SW480 (cell line): ENCODE data around the gene HMGCL.
A peak's percentile ranks its signal among the peaks of the same experiment; 100 is the strongest.

Experiments
- DNase-seq: peaks from one replicate; pipeline ENCODE4 v3.0.0-alpha.2; 2016; ENCODE audit warnings: low spot score

HMGCL gene

DNA sequence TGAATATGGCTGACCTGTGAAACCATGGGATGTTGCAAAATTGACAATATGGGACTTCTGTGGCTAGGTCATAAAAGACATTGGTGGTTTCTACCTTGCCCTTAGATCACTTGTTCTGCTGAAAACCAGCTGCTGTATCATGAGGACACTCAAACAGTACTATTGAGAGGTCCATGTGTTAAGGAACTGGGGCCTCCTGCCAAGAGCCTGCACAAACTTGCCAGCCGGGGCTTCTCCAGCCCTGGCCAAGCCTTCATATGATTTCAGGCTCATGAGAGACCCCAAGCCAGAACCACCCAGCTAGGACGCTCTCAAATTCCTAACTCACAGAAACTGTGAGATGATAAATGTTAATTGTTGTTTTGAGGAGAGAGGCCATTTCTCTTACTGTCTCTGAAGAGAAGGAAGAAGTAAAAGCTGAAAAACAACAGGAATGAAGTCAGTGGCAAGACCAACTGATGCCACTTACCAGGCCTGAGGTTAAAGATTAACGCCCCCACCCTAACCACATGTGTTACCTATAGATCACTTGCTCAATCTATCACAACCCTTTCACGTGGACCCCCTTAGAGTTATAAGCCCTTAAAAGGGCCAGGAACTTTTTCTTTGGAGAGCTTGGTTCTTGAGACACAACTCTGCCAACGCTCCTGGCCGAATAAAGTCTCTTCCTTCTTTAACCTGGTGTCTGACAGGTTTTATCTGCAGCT, 50.9 kb downstream of the HMGCL start:
- no peak for DNase-seq

GRCh38 chr1:23772854-23773242, 52.4 kb downstream of the HMGCL start:
- no peak for DNase-seq

- DNase-seq, result peak; percentile 66
Measured at GRCh38 chr1:23772049-23772853, 53.0 kb downstream of the HMGCL start.

DNA sequence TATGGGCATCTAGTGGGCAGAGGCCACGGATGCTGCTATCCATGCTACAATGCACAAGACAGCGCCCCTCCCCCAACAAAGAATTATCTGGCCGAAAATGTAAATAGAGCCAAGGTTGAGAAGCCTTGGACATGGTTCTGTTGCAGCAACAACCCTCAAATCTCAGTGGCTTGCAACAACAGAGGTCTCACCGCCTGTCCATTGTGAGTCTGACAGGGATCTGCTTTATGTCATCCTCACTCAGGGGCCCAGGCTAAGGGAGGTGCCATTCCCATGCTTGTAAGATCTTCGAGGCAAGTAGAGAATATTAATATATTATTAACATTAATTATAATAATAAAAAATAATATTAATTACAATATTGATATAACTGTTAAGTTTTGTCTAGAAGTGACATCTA, 56.5 kb downstream of the HMGCL start:
- no peak for DNase-seq

GRCh38 chr1:23763041-23763577, 62.1 kb downstream of the HMGCL start:
- DNase-seq, result no peak

GRCh38 chr1:23759277-23759676, 66.0 kb downstream of the HMGCL start:
- no peak for DNase-seq

GRCh38 chr1:23757812-23758211, 67.4 kb downstream of the HMGCL start:
- DNase-seq, result no peak

- DNase-seq, result no peak
Measured at GRCh38 chr1:23756676-23757075, 68.6 kb downstream of the HMGCL start.

GRCh38 chr1:23752909-23753308, 72.3 kb downstream of the HMGCL start:
- DNase-seq, result no peak
